Stomach (tissue), 9 donors: ENCODE results near the gene ATXN2. TPM values are rescaled to one million over a fixed set of nuclear protein-coding genes. Genes with fewer than 3 reads are reported as not detected.

Source experiments
- DNase-seq, 2 donors: peaks; one replicate each; pipeline versions ENCODE4 v3.0.0 to v3.0.0-alpha.2; 2013 to 2019
- H3K27ac ChIP-seq, 5 donors: fragments of 200-600 bp in 4 of 5; sonication (generic) in 4 of 5; one replicate each; pipeline ENCODE4 v1.5.1; 2013 to 2019; ENCODE audit warnings: mild to moderate bottlenecking in 1 of 5, moderate library complexity in 1 of 5
- H3K27me3 ChIP-seq, 3 donors: fragments of 200-600 bp; sonication (generic); one replicate each; pipeline ENCODE4 v1.5.1; 2017 to 2019; ENCODE audit warnings: mixed run types in 1 of 3
- H3K36me3 ChIP-seq, 4 donors: fragments of 200-600 bp; sonication (generic); 1 replicate in 3 of 4; 2 replicates in 1 of 4; pipeline ENCODE4 v1.5.1; 2016 to 2019
- H3K4me1 ChIP-seq, 4 donors: fragments of 200-600 bp; sonication (generic); one replicate each; pipeline ENCODE4 v1.5.1; 2016 to 2019
- H3K4me3 ChIP-seq, 4 donors: fragments of 200-600 bp; sonication (generic) in 3 of 4; one replicate each; pipeline ENCODE4 v1.5.1; 2016 to 2019; ENCODE audit warnings: mild to moderate bottlenecking in 1 of 4
- H3K9me3 ChIP-seq, 4 donors: fragments of 200-600 bp; sonication (generic); one replicate each; pipeline ENCODE4 v1.5.1; 2016 to 2019
- EP300 ChIP-seq: sonication (generic); formaldehyde crosslinking; IDR thresholded peaks from one replicate; pipeline ENCODE4 v1.6.1; 2017; ENCODE audit warnings: antibody characterized with exemption
- POLR2A ChIP-seq, 4 donors: fragments of 450-650 bp; IDR thresholded peaks; one replicate each; pipeline ENCODE4 v1.6.1; 2016; ENCODE audit warnings: antibody characterized with exemption in 4 of 4, control low read depth in 2 of 4, mild to moderate bottlenecking in 1 of 4, moderate library complexity in 1 of 4
- POLR2AphosphoS5 ChIP-seq, 3 donors: sonication (generic); formaldehyde crosslinking; IDR thresholded peaks; one replicate each; pipeline ENCODE4 v1.6.1; 2016; ENCODE audit warnings: antibody characterized with exemption in 3 of 3
- WGBS, 5 donors: extraction: QIAGEN DNeasy Blood & Tissue Kit in 3 of 5; methylation state at CpG; one replicate each; pipeline versions ENCODE4 v1.1.5 to v1.1.7; 2013 to 2018; 5-methylcytosine and 5-hydroxymethylcytosine counted together
- intact Hi-C: fragments of 100-400 bp; cut with DNase I; formaldehyde crosslinking; loops from one replicate; pipeline ENCODE4 v1.15.1; 2023; ENCODE audit warnings: low total_unique reads
- polyA plus RNA-seq, 3 donors: library from polyadenylated mRNA; stranded (reverse); fragments of 200-250 nt; gene quantifications; one replicate each; pipeline ENCODE4 v1.2.3, GENCODE V29; 2013
- total RNA-seq, 5 donors: library from RNA; depleted of rRNA; stranded (reverse); fragments of >200 nt; gene quantifications; one replicate each; pipeline versions ENCODE4 v1.1.0 to v1.2.3, GENCODE V29; 2014 to 2016
- TF ChIP-seq, protein P1 (sequence below), 7 experiments: fragments of 450-650 bp in 4 of 7; fragments of 200-600 bp in 3 of 7; sonication (generic) in 3 of 7; IDR thresholded peaks; one replicate each; pipeline ENCODE4 v1.5.1; 2016 to 2019; ENCODE audit warnings: antibody characterized with exemption in 7 of 7, control low read depth in 2 of 7, mild to moderate bottlenecking in 1 of 7
- donor health status: healthy with polysubstance abuse.
- donor health status: Bipolar disorder and iron deficiency.
- donor health status: healthy.

ATXN2 gene
- total and polyA plus RNA-seq, 8 donors: 11.1 to 131 (median 61.2) TPM

- H3K27ac ChIP-seq: no peak overlapping the region
Observed at GRCh38 chr12:111424793-111425251, 174.3 kb downstream of the ATXN2 start.

DNA sequence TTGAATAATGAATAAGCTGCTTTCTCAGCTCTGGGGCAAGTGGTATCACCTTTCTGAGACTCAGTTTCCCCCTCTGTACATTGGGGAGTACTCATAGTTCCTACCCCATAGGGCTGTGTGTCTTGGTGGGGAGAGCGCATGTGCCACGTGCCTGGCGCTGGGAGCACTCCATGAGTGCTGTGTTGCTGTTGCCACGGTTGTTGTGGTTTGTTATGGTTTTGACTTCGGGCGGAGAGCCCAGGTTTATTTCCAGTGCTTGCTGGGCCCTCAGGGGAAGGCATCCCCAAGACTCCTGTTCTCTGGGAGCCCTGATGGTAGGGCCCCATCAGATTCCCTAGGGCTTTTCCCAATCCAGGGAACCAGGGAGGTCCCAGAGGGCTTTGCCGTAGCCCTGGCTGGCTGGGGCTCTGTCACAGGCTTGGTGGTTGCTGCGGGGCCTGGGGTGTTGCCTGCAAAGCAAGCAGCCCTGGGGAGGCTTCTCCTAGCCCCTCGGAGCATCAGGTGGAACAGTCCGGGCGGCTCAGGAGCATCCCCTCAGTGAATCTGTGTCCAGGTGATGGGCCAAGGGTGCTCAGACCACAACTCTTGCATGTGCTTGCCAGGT is 174.8 kb downstream of the ATXN2 start:
- H3K27ac ChIP-seq: no peak overlapping the region
- intact Hi-C loops: no loop called here
- TF ChIP-seq, protein P1, sequence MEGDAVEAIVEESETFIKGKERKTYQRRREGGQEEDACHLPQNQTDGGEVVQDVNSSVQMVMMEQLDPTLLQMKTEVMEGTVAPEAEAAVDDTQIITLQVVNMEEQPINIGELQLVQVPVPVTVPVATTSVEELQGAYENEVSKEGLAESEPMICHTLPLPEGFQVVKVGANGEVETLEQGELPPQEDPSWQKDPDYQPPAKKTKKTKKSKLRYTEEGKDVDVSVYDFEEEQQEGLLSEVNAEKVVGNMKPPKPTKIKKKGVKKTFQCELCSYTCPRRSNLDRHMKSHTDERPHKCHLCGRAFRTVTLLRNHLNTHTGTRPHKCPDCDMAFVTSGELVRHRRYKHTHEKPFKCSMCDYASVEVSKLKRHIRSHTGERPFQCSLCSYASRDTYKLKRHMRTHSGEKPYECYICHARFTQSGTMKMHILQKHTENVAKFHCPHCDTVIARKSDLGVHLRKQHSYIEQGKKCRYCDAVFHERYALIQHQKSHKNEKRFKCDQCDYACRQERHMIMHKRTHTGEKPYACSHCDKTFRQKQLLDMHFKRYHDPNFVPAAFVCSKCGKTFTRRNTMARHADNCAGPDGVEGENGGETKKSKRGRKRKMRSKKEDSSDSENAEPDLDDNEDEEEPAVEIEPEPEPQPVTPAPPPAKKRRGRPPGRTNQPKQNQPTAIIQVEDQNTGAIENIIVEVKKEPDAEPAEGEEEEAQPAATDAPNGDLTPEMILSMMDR (IDR thresholded peaks at IDR 0.05): no peak
- TF ChIP-seq POLR2A (IDR thresholded peaks at IDR 0.05) (no peak), EP300 (no peak), POLR2AphosphoS5 (IDR thresholded peaks at IDR 0.05) (no peak)
- no peak overlapping the region for H3K4me3 ChIP-seq
- no peak for DNase-seq
- WGBS, 5 donors: 85 to 93% (median 91%) methylated on average over 6 to 11 of the region's 11 CpGs
- H3K36me3 ChIP-seq: peaks cover 12 to 21% (median 16%) of the 10 kb centered on the region in 4 donors
- peaks cover 5 to 53% (median 36%) of the 10 kb centered on the region in 4 donors for H3K4me1 ChIP-seq
- H3K27me3 ChIP-seq: no peaks in the 10 kb centered on the region
- H3K9me3 ChIP-seq: no peaks in the 10 kb centered on the region

More at GRCh38 chr12:111424793-111425251, 174.3 kb downstream of the ATXN2 start:
- no peaks in the 10 kb centered on the region for H3K27me3 ChIP-seq
- H3K36me3 ChIP-seq: peaks cover 10 to 15% (median 12%) of the 10 kb centered on the region in 4 donors
- TF ChIP-seq POLR2AphosphoS5 (IDR thresholded peaks at IDR 0.05) (no peak), EP300 (no peak), POLR2A (IDR thresholded peaks at IDR 0.05) (no peak)
- TF ChIP-seq, protein P1 (IDR thresholded peaks at IDR 0.05): no peak
- DNase-seq: no peak
- H3K4me3 ChIP-seq: no peak overlapping the region
- intact Hi-C loops: no loop called here
- peaks cover 10 to 58% (median 41%) of the 10 kb centered on the region in 4 donors for H3K4me1 ChIP-seq
- no peaks in the 10 kb centered on the region for H3K9me3 ChIP-seq
- 92 to 100% (median 94%) methylated on average over 6 of the region's 6 CpGs for WGBS, 5 donors

DNA sequence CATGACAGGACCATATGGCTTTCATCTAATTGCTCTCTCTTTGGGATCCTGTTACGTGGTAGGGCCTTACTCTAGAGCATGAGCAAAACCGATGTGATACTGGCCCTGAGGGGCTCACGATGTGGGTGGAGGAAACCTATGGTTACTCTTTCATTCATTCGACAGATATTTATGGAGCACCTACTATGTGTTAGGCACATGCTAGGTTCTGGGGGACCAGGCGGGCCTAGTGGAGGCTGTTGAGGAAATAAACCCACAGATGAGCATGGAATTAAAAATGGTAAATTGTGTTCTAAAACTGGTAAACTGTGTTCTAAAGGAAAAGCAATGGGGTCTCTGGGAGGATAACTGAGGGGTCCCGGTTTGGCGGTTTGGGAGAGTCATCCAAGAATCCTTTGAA is 178.6 kb downstream of the ATXN2 start:
- Histone ChIP-seq H3K9me3 (no peaks in the 10 kb centered on the region), H3K27me3 (no peaks in the 10 kb centered on the region), H3K27ac (no peak overlapping the region), H3K36me3 (peaks cover 20 to 55% (median 42%) of the 10 kb centered on the region in 4 donors), H3K4me3 (no peak overlapping the region), H3K4me1 (peaks cover 0 to 16% (median 11%) of the 10 kb centered on the region in 4 donors)
- intact Hi-C loops: no loop called here
- TF ChIP-seq POLR2A (IDR thresholded peaks at IDR 0.05) (no peak), EP300 (no peak), POLR2AphosphoS5 (IDR thresholded peaks at IDR 0.05) (no peak)
- TF ChIP-seq, protein P1 (IDR thresholded peaks at IDR 0.05): no peak
- DNase-seq: no peak
- 89 to 93% (median 89%) methylated on average over 7 of the region's 7 CpGs for WGBS, 5 donors

DNA sequence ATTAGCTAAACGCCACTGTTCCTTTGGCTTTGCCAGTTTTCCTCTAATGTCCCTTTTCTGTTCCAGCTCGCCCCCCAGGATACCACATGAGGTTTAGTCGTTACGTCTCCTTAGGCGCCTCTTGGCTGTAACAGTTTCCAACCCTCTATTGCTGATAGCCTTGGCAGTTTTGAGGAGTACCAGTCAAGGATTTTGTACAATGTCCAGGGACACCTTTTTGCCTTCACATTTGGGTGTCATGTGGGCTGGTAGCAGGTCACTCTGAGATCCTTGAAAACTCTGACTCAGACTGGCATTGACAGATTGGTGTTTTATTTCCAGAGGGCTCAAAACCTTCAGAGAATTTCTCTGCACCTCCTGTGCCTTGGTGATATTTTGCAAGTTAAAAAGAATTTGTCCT is 179.3 kb downstream of the ATXN2 start:
- 95 to 96% (median 95%) methylated on average over 5 of the region's 5 CpGs for WGBS, 5 donors
- TF ChIP-seq EP300 (no peak), POLR2AphosphoS5 (IDR thresholded peaks at IDR 0.05) (no peak), POLR2A (IDR thresholded peaks at IDR 0.05) (no peak)
- TF ChIP-seq, protein P1 (IDR thresholded peaks at IDR 0.05): no peak
- no peak overlapping the region for H3K27ac ChIP-seq
- no peak overlapping the region for H3K4me3 ChIP-seq
- no peak for DNase-seq
- H3K4me1 ChIP-seq: peaks cover 0 to 14% (median 6%) of the 10 kb centered on the region in 4 donors
- intact Hi-C loops: no loop called here
- peaks cover 20 to 55% (median 42%) of the 10 kb centered on the region in 4 donors for H3K36me3 ChIP-seq
- no peaks in the 10 kb centered on the region for H3K27me3 ChIP-seq
- H3K9me3 ChIP-seq: no peaks in the 10 kb centered on the region
